Neural cell (in vitro differentiated cells): ENCODE results near the gene MED12.
A peak's percentile ranks its signal among the peaks of the same experiment; 100 is the strongest.

Experiments
- EP300 ChIP-seq: fragments of 450-650 bp; conservative IDR thresholded peaks from 2 replicates; pipeline ENCODE4 v1.6.1; 2014; ENCODE audit warnings: antibody characterized with exemption, mild to moderate bottlenecking, moderate library complexity; ENCODE audit not compliant: poor library complexity, severe bottlenecking
- EZH2 ChIP-seq: fragments of 200-600, 300-800 bp; shearing (Covaris generic), sonication (generic); IDR thresholded peaks from 2 replicates; pipeline ENCODE4 v1.6.1; 2014; ENCODE audit warnings: antibody characterized with exemption, low read length, borderline replicate concordance, mild to moderate bottlenecking; ENCODE audit not compliant: insufficient read depth, poor library complexity, severe bottlenecking
- POLR2AphosphoS5 ChIP-seq: IDR thresholded peaks from 2 replicates; pipeline ENCODE4 v1.6.1; 2012
- RAD21 ChIP-seq: fragments of 450-650 bp; conservative IDR thresholded peaks from 2 replicates; pipeline ENCODE4 v1.6.1; 2014; ENCODE audit warnings: antibody characterized with exemption, mild to moderate bottlenecking, moderate library complexity
- REST ChIP-seq: IDR thresholded peaks from 2 replicates; pipeline ENCODE4 v1.6.1; 2012; ENCODE audit warnings: borderline replicate concordance
- SMC3 ChIP-seq: fragments of 450-650 bp; conservative IDR thresholded peaks from 2 replicates; pipeline ENCODE4 v1.6.1; 2014; ENCODE audit warnings: antibody characterized with exemption, mild to moderate bottlenecking, moderate library complexity; ENCODE audit not compliant: poor library complexity
- TF ChIP-seq, protein P1 (sequence below): fragments of 450-650 bp; IDR thresholded peaks from 2 replicates; pipeline ENCODE4 v1.5.1; 2014; ENCODE audit warnings: antibody characterized with exemption, mild to moderate bottlenecking, moderate library complexity; ENCODE audit not compliant: poor library complexity, severe bottlenecking

DNA sequence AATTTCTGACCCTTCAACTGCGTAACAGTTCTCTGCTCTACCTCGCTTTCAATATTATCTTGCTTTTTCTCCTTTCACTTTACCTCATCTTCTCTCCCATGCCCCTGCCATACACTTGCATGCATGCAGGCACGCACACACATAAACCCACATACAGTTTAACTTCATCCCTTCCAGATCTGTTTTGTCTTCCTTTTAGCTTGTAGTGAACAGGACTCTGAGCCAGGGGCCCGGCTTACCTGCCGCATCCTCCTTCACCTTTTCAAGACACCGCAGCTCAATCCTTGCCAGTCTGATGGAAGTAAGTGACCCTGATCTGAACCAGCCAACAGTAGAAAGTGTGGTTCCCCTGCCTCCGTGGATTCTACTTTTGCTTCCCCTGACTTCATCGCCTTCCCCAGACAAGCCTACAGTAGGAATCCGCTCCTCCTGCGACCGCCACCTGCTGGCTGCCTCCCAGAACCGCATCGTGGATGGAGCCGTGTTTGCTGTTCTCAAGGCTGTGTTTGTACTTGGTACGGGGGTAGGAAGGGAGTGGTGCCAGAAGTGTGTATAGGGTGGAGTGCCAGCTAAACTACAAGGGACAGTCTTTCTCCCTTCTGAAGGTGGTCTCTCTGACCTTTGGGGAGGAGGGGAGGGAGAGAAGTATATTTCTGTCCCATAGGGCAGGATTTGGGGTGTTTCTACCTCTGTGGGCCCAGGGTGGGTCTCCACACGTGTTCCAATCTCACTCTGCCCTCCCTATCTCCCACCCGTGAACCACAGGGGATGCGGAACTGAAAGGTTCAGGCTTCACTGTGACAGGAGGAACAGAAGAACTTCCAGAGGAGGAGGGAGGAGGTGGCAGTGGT lies 10.7 kb downstream of the MED12 start:
- peak; percentile 83 for TF ChIP-seq SMC3
- TF ChIP-seq, protein P1, sequence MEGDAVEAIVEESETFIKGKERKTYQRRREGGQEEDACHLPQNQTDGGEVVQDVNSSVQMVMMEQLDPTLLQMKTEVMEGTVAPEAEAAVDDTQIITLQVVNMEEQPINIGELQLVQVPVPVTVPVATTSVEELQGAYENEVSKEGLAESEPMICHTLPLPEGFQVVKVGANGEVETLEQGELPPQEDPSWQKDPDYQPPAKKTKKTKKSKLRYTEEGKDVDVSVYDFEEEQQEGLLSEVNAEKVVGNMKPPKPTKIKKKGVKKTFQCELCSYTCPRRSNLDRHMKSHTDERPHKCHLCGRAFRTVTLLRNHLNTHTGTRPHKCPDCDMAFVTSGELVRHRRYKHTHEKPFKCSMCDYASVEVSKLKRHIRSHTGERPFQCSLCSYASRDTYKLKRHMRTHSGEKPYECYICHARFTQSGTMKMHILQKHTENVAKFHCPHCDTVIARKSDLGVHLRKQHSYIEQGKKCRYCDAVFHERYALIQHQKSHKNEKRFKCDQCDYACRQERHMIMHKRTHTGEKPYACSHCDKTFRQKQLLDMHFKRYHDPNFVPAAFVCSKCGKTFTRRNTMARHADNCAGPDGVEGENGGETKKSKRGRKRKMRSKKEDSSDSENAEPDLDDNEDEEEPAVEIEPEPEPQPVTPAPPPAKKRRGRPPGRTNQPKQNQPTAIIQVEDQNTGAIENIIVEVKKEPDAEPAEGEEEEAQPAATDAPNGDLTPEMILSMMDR = peak; percentile 76
- TF ChIP-seq REST = no peak
- TF ChIP-seq POLR2AphosphoS5 = no peak
- peak; percentile 74 for TF ChIP-seq RAD21
- no peak for TF ChIP-seq EP300
- no peak for TF ChIP-seq EZH2
